SK-MEL-5 (cell line): ENCODE measurements around the gene GNPAT. TPM values are rescaled to one million over a fixed set of nuclear protein-coding genes. Genes with fewer than 3 reads are reported as not detected.

ENCODE experiments used
- small RNA-seq, 2 experiments: library from RNA; depleted of rRNA; stranded (forward); fragments of <200 nt; gene quantifications; one replicate each; pipeline ENCODE3, GENCODE V24; 2014
- total RNA-seq: library from RNA; depleted of rRNA; stranded (reverse); fragments of >200 nt; shearing (Covaris generic); gene quantifications from 2 replicates; pipeline ENCODE4 v1.2.3, GENCODE V29; 2014; rRNA removed

The GNPAT gene
- total RNA-seq, 1 experiment from 2014 or later = 50.1 TPM

Small RNA genes lying within 50 kb of the gene (small RNA-seq; reads per million reads assigned to genes)
- 0 reads per million in 2 experiments for gene RNA5SP80

Other genes with a start within 250 kb of the GNPAT start
- gene FAM89A, start 201.0 kb upstream of the GNPAT start, total RNA-seq = 30.7 and 38.7 TPM in 2 replicates
- 0.03 TPM in 1 of 2 replicates, not detected in the other for gene TRIM67, start 79.2 kb upstream of the GNPAT start, total RNA-seq
- 11.5 and 13.1 TPM in 2 replicates for gene EXOC8, start 96.6 kb downstream of the GNPAT start, total RNA-seq
- 11.0 and 11.5 TPM in 2 replicates for gene SPRTN, start 97.1 kb downstream of the GNPAT start, total RNA-seq
- gene EGLN1, start 181.1 kb downstream of the GNPAT start, total RNA-seq = 66.6 and 74.4 TPM in 2 replicates